Osteoblast (primary cell): ENCODE measurements around the gene EEF2K. TPM values are rescaled to one million over a fixed set of nuclear protein-coding genes. Genes with fewer than 3 reads are reported as not detected.

Experiments
- DNase-seq: peaks from one replicate; pipeline ENCODE4 v3.0.0; 2011; ENCODE audit warnings: low spot score, mixed read lengths; ENCODE audit not compliant: insufficient read length; ENCODE audit errors: missing footprints
- H2AFZ ChIP-seq: 2 replicates; pipeline ENCODE4 v1.6.0; 2011; ENCODE audit warnings: mild to moderate bottlenecking, low read length
- H3K27ac ChIP-seq: 2 replicates; pipeline ENCODE4 v1.5.1; 2011; ENCODE audit warnings: mild to moderate bottlenecking, low read depth, low read length, moderate library complexity
- H3K27me3 ChIP-seq: 2 replicates; pipeline ENCODE4 v1.6.0; 2012; ENCODE audit warnings: mild to moderate bottlenecking, control low read depth, inconsistent platforms, low read length, moderate library complexity; ENCODE audit not compliant: insufficient read depth
- H3K36me3 ChIP-seq: 2 replicates; pipeline ENCODE4 v1.5.1; 2011; ENCODE audit warnings: mild to moderate bottlenecking, low read length, control low read depth, moderate library complexity; ENCODE audit not compliant: insufficient read depth
- H3K4me1 ChIP-seq: 2 replicates; pipeline ENCODE4 v1.5.1; 2011; ENCODE audit warnings: mild to moderate bottlenecking, low read length, control low read depth, moderate library complexity; ENCODE audit not compliant: insufficient read depth
- H3K4me2 ChIP-seq: 2 replicates; pipeline ENCODE4 v1.6.0; 2011; ENCODE audit warnings: mild to moderate bottlenecking, low read length; ENCODE audit not compliant: insufficient read depth
- H3K4me3 ChIP-seq: fragments of 200-600 bp; sonication (generic); 3 replicates; pipeline ENCODE4 v1.5.1; 2012; ENCODE audit warnings: mild to moderate bottlenecking, low read length, inconsistent platforms; ENCODE audit not compliant: insufficient read depth
- H3K79me2 ChIP-seq: 2 replicates; pipeline ENCODE4 v1.6.0; 2012; ENCODE audit warnings: mild to moderate bottlenecking, low read length, control low read depth, inconsistent platforms; ENCODE audit not compliant: insufficient read depth
- H3K9me3 ChIP-seq: 2 replicates; pipeline ENCODE4 v1.5.1; 2011; ENCODE audit warnings: low read depth, low read length, control low read depth
- H4K20me1 ChIP-seq: 2 replicates; pipeline ENCODE4 v1.6.0; 2012; ENCODE audit warnings: mild to moderate bottlenecking, low read length, control low read depth; ENCODE audit not compliant: insufficient read depth
- total RNA-seq: library from RNA; depleted of rRNA; stranded (reverse); fragments of >200 nt; gene quantifications from 2 replicates; pipeline ENCODE4 v1.2.3, GENCODE V29; 2012
- TF ChIP-seq, protein P1 (sequence below): IDR thresholded peaks from 2 replicates; pipeline ENCODE4 v1.5.1; 2011; ENCODE audit warnings: mild to moderate bottlenecking, low read depth, low read length, moderate library complexity; ENCODE audit errors: extremely low read depth

The EEF2K gene
- total RNA-seq, 1 donor, result 41.6 TPM

DNA sequence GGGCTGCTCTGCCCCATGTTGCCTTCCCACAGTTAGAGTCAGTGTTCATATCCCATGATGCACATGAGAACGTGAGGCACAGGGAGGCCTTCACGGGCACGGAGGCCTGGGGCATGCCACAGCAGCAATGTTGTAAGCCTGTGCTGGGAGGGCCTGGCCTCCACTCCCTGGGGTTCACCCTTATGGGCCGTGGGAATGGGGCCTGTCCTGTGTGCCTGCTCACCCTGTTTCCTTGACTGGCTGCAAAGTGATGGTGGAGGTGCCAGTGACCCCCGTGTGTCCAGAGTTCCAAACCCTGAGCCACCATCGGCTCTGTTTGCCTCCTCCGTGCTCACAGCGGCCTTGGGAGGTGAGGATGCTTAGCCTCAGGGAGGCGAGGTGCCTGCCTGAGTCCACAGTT, 100.7 kb downstream of the EEF2K start:
- Histone ChIP-seq H3K4me3 (no peak overlapping the region), H3K9me3 (no peaks in the 10 kb centered on the region), H3K4me1 (no peaks in the 10 kb centered on the region), H3K27me3 (no peaks in the 10 kb centered on the region), H3K4me2 (no peak overlapping the region), H3K79me2 (peaks cover 24% of the 10 kb centered on the region), H3K36me3 (peaks cover 45% of the 10 kb centered on the region), H4K20me1 (peaks cover 15% of the 10 kb centered on the region), H3K27ac (no peak overlapping the region), H2AFZ (no peak overlapping the region)
- TF ChIP-seq, protein P1, sequence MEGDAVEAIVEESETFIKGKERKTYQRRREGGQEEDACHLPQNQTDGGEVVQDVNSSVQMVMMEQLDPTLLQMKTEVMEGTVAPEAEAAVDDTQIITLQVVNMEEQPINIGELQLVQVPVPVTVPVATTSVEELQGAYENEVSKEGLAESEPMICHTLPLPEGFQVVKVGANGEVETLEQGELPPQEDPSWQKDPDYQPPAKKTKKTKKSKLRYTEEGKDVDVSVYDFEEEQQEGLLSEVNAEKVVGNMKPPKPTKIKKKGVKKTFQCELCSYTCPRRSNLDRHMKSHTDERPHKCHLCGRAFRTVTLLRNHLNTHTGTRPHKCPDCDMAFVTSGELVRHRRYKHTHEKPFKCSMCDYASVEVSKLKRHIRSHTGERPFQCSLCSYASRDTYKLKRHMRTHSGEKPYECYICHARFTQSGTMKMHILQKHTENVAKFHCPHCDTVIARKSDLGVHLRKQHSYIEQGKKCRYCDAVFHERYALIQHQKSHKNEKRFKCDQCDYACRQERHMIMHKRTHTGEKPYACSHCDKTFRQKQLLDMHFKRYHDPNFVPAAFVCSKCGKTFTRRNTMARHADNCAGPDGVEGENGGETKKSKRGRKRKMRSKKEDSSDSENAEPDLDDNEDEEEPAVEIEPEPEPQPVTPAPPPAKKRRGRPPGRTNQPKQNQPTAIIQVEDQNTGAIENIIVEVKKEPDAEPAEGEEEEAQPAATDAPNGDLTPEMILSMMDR, result no peak
- no peak for DNase-seq

DNA sequence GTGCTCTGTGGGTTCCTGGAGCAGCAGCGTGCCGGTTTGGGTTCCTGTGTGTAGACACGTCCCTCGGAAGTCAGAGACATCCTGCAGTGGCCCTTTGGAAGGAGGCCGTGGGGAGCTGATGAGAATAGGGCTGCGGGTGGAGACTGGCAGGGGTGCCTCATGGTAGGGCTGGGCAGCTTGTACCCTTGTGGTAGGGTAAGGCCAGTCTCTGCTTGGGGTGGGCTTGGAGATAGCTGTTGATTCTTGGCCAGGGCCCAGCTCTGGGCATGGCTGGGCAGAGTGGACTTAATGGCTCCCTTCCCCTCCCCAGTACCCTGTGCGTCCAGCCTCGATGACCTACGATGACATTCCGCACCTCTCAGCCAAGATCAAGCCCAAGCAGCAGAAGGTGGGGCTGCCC, 101.8 kb downstream of the EEF2K start:
- H3K9me3 ChIP-seq, result no peaks in the 10 kb centered on the region
- H3K27ac ChIP-seq, result no peak overlapping the region
- TF ChIP-seq, protein P1, result no peak
- H3K4me1 ChIP-seq, result no peaks in the 10 kb centered on the region
- no peak overlapping the region for H3K4me2 ChIP-seq
- peaks cover 14% of the 10 kb centered on the region for H3K79me2 ChIP-seq
- H3K4me3 ChIP-seq, result no peak overlapping the region
- no peaks in the 10 kb centered on the region for H3K27me3 ChIP-seq
- DNase-seq, result no peak
- H3K36me3 ChIP-seq, result peaks cover 34% of the 10 kb centered on the region
- peaks cover 10% of the 10 kb centered on the region for H4K20me1 ChIP-seq
- no peak overlapping the region for H2AFZ ChIP-seq

DNA sequence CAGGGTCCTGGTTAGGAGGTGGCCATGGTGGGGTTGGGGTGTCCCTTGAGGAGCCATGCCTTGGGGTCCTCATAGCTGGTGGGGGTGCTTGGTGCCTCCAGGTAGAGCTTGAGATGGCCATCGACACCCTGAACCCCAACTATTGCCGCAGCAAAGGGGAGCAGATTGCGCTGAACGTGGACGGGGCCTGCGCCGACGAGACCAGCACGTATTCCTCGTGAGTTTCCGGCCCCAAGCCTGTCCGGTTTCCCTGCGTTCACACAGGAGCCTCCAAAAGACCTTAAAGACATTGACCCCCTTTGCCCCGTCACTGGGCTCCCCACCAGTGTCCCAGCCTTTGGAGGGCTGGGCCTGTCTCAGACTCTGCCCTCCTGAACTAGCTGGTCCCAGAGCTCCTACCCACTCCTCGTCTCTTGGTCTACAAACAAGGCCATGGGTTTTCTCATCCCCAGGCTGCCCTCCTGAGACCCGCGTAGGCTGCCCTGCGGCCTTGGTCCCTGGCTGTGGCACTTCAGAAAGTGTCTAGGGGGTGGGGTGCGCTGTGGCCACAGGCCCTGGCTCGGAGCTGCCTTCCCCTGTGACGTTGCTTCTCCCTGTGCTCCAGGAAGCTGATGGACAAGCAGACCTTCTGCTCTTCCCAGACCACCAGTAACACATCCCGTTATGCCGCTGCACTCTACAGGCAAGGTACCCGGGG, 102.9 kb downstream of the EEF2K start:
- H3K4me1 ChIP-seq, result no peaks in the 10 kb centered on the region
- TF ChIP-seq, protein P1, result no peak
- H3K79me2 ChIP-seq, result peaks cover 7% of the 10 kb centered on the region
- peaks cover 7% of the 10 kb centered on the region for H4K20me1 ChIP-seq
- no peaks in the 10 kb centered on the region for H3K27me3 ChIP-seq
- H3K36me3 ChIP-seq, result peaks cover 32% of the 10 kb centered on the region
- H3K4me2 ChIP-seq, result no peak overlapping the region
- H3K9me3 ChIP-seq, result no peaks in the 10 kb centered on the region
- no peak overlapping the region for H2AFZ ChIP-seq
- H3K4me3 ChIP-seq, result no peak overlapping the region
- peak; percentile 58 for DNase-seq
- H3K27ac ChIP-seq, result no peak overlapping the region

DNA sequence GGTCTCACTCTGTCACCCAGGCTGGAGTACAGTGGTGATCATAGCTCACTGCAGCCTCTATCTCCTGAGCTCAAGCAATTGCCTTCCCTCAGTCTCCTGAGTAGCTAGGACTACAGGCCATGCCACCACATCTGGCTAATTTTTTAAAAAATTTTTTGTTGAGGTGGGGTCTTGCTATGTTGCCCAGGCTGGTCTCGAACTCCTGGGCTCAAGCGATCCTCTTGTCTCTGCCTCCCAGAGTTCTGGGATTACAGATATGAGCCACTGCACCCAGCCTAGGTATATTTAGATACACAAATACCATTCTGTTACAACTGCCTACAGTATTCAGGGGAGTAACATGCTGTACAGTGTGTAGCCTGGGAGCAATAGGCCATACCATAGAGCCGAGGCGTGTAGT, 105.4 kb downstream of the EEF2K start:
- Histone ChIP-seq H3K4me1 (no peaks in the 10 kb centered on the region), H3K4me3 (no peak overlapping the region)
- TF ChIP-seq, protein P1, result no peak

More for the DNA sequence above, 105.4 kb downstream of the EEF2K start:
- Histone ChIP-seq H2AFZ (no peak overlapping the region), H4K20me1 (no peaks in the 10 kb centered on the region), H3K27me3 (no peaks in the 10 kb centered on the region), H3K27ac (no peak overlapping the region), H3K36me3 (peaks cover 39% of the 10 kb centered on the region), H3K4me2 (no peak overlapping the region), H3K79me2 (no peaks in the 10 kb centered on the region), H3K9me3 (no peaks in the 10 kb centered on the region)
- no peak for DNase-seq
